K562 (cell line): Measurements from ENCODE around the gene SDE2. TPM values are rescaled to one million over a fixed set of nuclear protein-coding genes. Genes with fewer than 3 reads are reported as not detected.

ENCODE experiments used
- ATAC-seq: fragments of 200-7000 bp; cut with Tn5 transposase; 3 replicates; pipeline ENCODE4 v1.9.1; 2020; ENCODE audit warnings: moderate library complexity
- BruUV-seq: library from RNA; stranded (reverse); fragments of 400-500 nt; replicated peaks from 2 replicates; lab custom pipeline; 2021; lab: Mats Ljungman, UMichigan
- CTCF ChIA-PET: fragments of 300-600 bp; formaldehyde crosslinking; extraction: SDS; loops from one replicate; lab custom pipeline; 2021; ENCODE audit warnings: low intra/inter-chr PET ratio; lab: Yijun Ruan, JAX
- POLR2A ChIA-PET: fragments of 300-600, 350-650 bp; sonication (Branson Sonifier 250); formaldehyde crosslinking; extraction: SDS; loops from one replicate; lab custom pipeline; 2021; ENCODE audit warnings: antibody characterized with exemption, inconsistent platforms; lab: Yijun Ruan, JAX
- DNase-seq, 4 experiments: peaks; one replicate each; pipeline versions ENCODE4 v3.0.0 to v3.0.0-alpha.2; 2011 to 2018; ENCODE audit warnings: low spot score in 3 of 4, mixed read lengths in 3 of 4; ENCODE audit errors: extremely low read depth in 1 of 4
- FAIRE-seq: peaks from 2 replicates; lab custom pipeline; 2011; peaks lifted over from hg19 to GRCh38; lab: Jason Lieb, UNC
- H2AFZ ChIP-seq: 2 replicates; pipeline ENCODE4 v1.6.0; 2011; ENCODE audit warnings: low read depth, low read length, control low read depth, inconsistent platforms
- H3K27ac ChIP-seq: fragments of 200-600 bp; 3 replicates; pipeline ENCODE4 v1.8.0; 2011; ENCODE audit warnings: low read depth, mild to moderate bottlenecking, control low read depth, inconsistent platforms, low read length, moderate library complexity, mixed read lengths; ENCODE audit errors: extremely low read depth
- H3K27me3 ChIP-seq, 2 experiments: fragments of 300-600 bp in 1 of 2; 2 replicates in 1 of 2; 3 replicates in 1 of 2; pipeline versions ENCODE4 v1.6.0 to v1.8.0; 2011; ENCODE audit warnings: inconsistent platforms in 2 of 2, low read length in 2 of 2, mild to moderate bottlenecking in 1 of 2, mixed read lengths in 1 of 2, moderate library complexity in 1 of 2; ENCODE audit not compliant: control insufficient read depth in 2 of 2, insufficient read depth in 2 of 2
- H3K36me3 ChIP-seq: fragments of 300-600 bp; 3 replicates; pipeline ENCODE4 v1.8.0; 2011; ENCODE audit warnings: mild to moderate bottlenecking, low read length, inconsistent platforms; ENCODE audit not compliant: control insufficient read depth, insufficient read depth
- H3K4me1 ChIP-seq, 2 experiments: fragments of 200-600 bp in 1 of 2; replicated peaks in 1 of 2; 2 replicates in 1 of 2; 3 replicates in 1 of 2; pipeline versions ENCODE4 v1.5.1 to v1.8.0; 2011; ENCODE audit warnings: inconsistent platforms in 2 of 2, low read length in 2 of 2, mild to moderate bottlenecking in 1 of 2, mixed read lengths in 1 of 2, moderate library complexity in 1 of 2; ENCODE audit not compliant: control insufficient read depth in 2 of 2, insufficient read depth in 2 of 2
- H3K4me2 ChIP-seq: 2 replicates; pipeline ENCODE4 v1.6.1; 2011; ENCODE audit warnings: low read length, control low read depth, inconsistent platforms, mixed read lengths; ENCODE audit not compliant: insufficient read depth
- H3K4me3 ChIP-seq: fragments of 200-600 bp; sonication (generic), shearing (Covaris generic); 2 replicates; pipeline ENCODE4 v1.5.1; 2016; ENCODE audit warnings: control low read depth, inconsistent platforms
- H3K79me2 ChIP-seq: fragments of 200-600 bp; 3 replicates; pipeline ENCODE4 v1.8.0; 2011; ENCODE audit warnings: low read length, inconsistent platforms; ENCODE audit not compliant: control insufficient read depth, insufficient read depth
- H3K9ac ChIP-seq, 2 experiments: 2 replicates each; pipeline versions ENCODE4 v1.6.0 to v1.6.1; 2011; ENCODE audit warnings: low read depth in 2 of 2, low read length in 2 of 2, control low read depth in 1 of 2, inconsistent platforms in 1 of 2, mild to moderate bottlenecking in 1 of 2, mixed read lengths in 1 of 2; ENCODE audit not compliant: insufficient read depth in 1 of 2
- H3K9me1 ChIP-seq: one replicate; pipeline ENCODE4 v1.6.0; 2011; ENCODE audit warnings: inconsistent platforms, mild to moderate bottlenecking, low read length, moderate library complexity; ENCODE audit not compliant: control insufficient read depth, insufficient read depth
- H3K9me3 ChIP-seq: replicated peaks from 2 replicates; pipeline ENCODE4 v1.5.1; 2011; ENCODE audit warnings: low read depth, low read length, inconsistent platforms; ENCODE audit not compliant: control insufficient read depth, insufficient read depth
- H4K20me1 ChIP-seq: replicated peaks from 2 replicates; pipeline ENCODE4 v1.6.1; 2011; ENCODE audit warnings: low read length, inconsistent platforms, mixed read lengths; ENCODE audit not compliant: control insufficient read depth, insufficient read depth
- CTCFL ChIP-seq: IDR thresholded peaks from 2 replicates; pipeline ENCODE4 v1.6.1; 2011; ENCODE audit warnings: borderline replicate concordance, low read depth, mild to moderate bottlenecking, moderate library complexity, low read length; ENCODE audit not compliant: insufficient read depth, poor library complexity, severe bottlenecking
- ETV1 ChIP-seq: fragments of 450-650 bp; conservative IDR thresholded peaks from 2 replicates; pipeline ENCODE4 v1.6.1; 2016; ENCODE audit warnings: missing genetic modification characterization, control low read depth, low read depth, missing compliant biosample characterization
- HMGXB4 ChIP-seq: sonication (generic); formaldehyde crosslinking; IDR thresholded peaks from 2 replicates; pipeline ENCODE4 v1.8.1; 2023; ENCODE audit warnings: mild to moderate bottlenecking, missing genetic modification reagents
- KDM1A ChIP-seq, 2 experiments: fragments of 450-650 bp; IDR thresholded peaks; 2 replicates each; pipeline ENCODE4 v1.6.1; 2016; ENCODE audit warnings: mild to moderate bottlenecking in 2 of 2
- KLF16 ChIP-seq: IDR thresholded peaks from 2 replicates; pipeline ENCODE4 v1.6.1; 2016; ENCODE audit warnings: antibody characterized with exemption
- NCOR1 ChIP-seq: fragments of 450-650 bp; IDR thresholded peaks from 2 replicates; pipeline ENCODE4 v1.6.1; 2016; ENCODE audit warnings: mild to moderate bottlenecking, moderate library complexity
- POLR2A ChIP-seq: fragments of 450-650 bp; conservative IDR thresholded peaks from 2 replicates; pipeline ENCODE4 v1.6.1; 2016
- POLR2AphosphoS5 ChIP-seq: IDR thresholded peaks from 2 replicates; pipeline ENCODE4 v1.6.1; 2011; ENCODE audit warnings: mild to moderate bottlenecking, low read depth, low read length, moderate library complexity; ENCODE audit not compliant: control insufficient read depth, insufficient read depth
- POLR2B ChIP-seq: fragments of 450-650 bp; IDR thresholded peaks from 2 replicates; pipeline ENCODE4 v1.6.1; 2018; ENCODE audit warnings: low read depth; ENCODE audit not compliant: partially characterized antibody
- POLR2G ChIP-seq: fragments of 200-400 bp; formaldehyde crosslinking; IDR thresholded peaks from 2 replicates; pipeline ENCODE4 v1.6.1; 2017; ENCODE audit warnings: low read depth, mild to moderate bottlenecking, antibody characterized with exemption, low read length, moderate library complexity
- PPARD ChIP-seq: fragments of 250-450 bp; sonication (Bioruptor Pico); IDR thresholded peaks from 2 replicates; pipeline ENCODE4 v1.8.0; 2022; ENCODE audit warnings: inconsistent platforms, mild to moderate bottlenecking, moderate library complexity
- RBFOX2 ChIP-seq: fragments of 200-400 bp; formaldehyde crosslinking; IDR thresholded peaks from 2 replicates; pipeline ENCODE4 v1.6.1; 2017; ENCODE audit warnings: low read depth, mild to moderate bottlenecking, low read length, moderate library complexity
- RBM15 ChIP-seq: fragments of 200-400 bp; formaldehyde crosslinking; IDR thresholded peaks from 2 replicates; pipeline ENCODE4 v1.6.1; 2018; ENCODE audit warnings: mild to moderate bottlenecking, low read length, moderate library complexity; ENCODE audit not compliant: insufficient read depth
- SIX5 ChIP-seq, 2 experiments: IDR thresholded peaks; 2 replicates each; pipeline ENCODE4 v1.6.1; 2011; ENCODE audit warnings: low read length in 2 of 2, borderline replicate concordance in 1 of 2, low read depth in 1 of 2, mild to moderate bottlenecking in 1 of 2, moderate library complexity in 1 of 2; ENCODE audit not compliant: insufficient read depth in 1 of 2
- SMAD1 ChIP-seq: fragments of 150-350 bp; IDR thresholded peaks from 2 replicates; pipeline ENCODE4 v1.6.1; 2014; ENCODE audit warnings: low read length, low read depth; ENCODE audit not compliant: partially characterized antibody
- SNRNP70 ChIP-seq: fragments of 200-400 bp; formaldehyde crosslinking; optimal IDR thresholded peaks from 2 replicates; pipeline ENCODE3; 2017; ENCODE audit warnings: low read depth, low read length
- TBL1XR1 ChIP-seq, 2 experiments: IDR thresholded peaks; 2 replicates each; pipeline ENCODE4 v1.6.1; 2012; ENCODE audit warnings: improper control_type of control experiment in 2 of 2, low read length in 2 of 2, mild to moderate bottlenecking in 1 of 2
- ZC3H4 ChIP-seq: sonication (generic); formaldehyde crosslinking; IDR thresholded peaks from 2 replicates; pipeline ENCODE4 v1.9.0; 2021; ENCODE audit warnings: missing genetic modification reagents, borderline replicate concordance
- ZNF239 ChIP-seq: fragments of 250-450 bp; sonication (Bioruptor Pico); IDR thresholded peaks from 2 replicates; pipeline ENCODE4 v1.4.0; 2020; ENCODE audit warnings: mild to moderate bottlenecking
- ZNF431 ChIP-seq: sonication (generic); formaldehyde crosslinking; IDR thresholded peaks from 2 replicates; pipeline ENCODE4 v1.8.0; 2022; ENCODE audit warnings: mild to moderate bottlenecking, missing genetic modification reagents
- ZNF586 ChIP-seq: fragments of 450-650 bp; formaldehyde crosslinking; conservative IDR thresholded peaks from 2 replicates; pipeline ENCODE4 v1.4.0; 2020; ENCODE audit warnings: mild to moderate bottlenecking, moderate library complexity
- WGBS: fragments of 100-300 bp; shearing (Covaris generic); methylation state at CpG from one replicate; pipeline ENCODE4 v1.1.6; 2016; ENCODE audit warnings: low coverage, mixed read lengths; ENCODE audit not compliant: insufficient coverage; ENCODE audit errors: missing lambda C conversion rate; 5-methylcytosine and 5-hydroxymethylcytosine counted together
- in situ Hi-C: fragments of 300-500 bp; cut with MboI; formaldehyde crosslinking; loops from 4 replicates; pipeline ENCODE4 v1.15.0; 2018; ENCODE audit warnings: inconsistent platforms, mixed read lengths
- intact Hi-C: fragments of 100-400 bp; cut with micrococcal nuclease; formaldehyde crosslinking; loops from 2 replicates; pipeline ENCODE4 v1.14.2; 2022
- polyA plus RNA-seq, 8 experiments: library from polyadenylated mRNA; depleted of rRNA in 4 of 8; stranded (reverse) in 5 of 8; unstranded in 3 of 8; fragments of >200 nt; fragmentation: Nextera tagmentation in 2 of 8; fragmentation: Illumina TruSeq in 1 of 8; extraction: Ambion mirVana in 2 of 8; extraction: Trizol in 1 of 8; gene quantifications; 2 replicates each; pipeline versions ENCODE4 v1.2.1 to v1.2.3, GENCODE V29; 2011 to 2014; ENCODE audit warnings: inconsistent platforms in 1 of 8, missing spikeins in 1 of 8
- total RNA-seq, 7 experiments: library from RNA; depleted of rRNA in 6 of 7; stranded (reverse); fragments of >200 nt in 6 of 7; fragmentation: Illumina TruSeq in 2 of 7; extraction: Trizol in 2 of 7; gene quantifications; 2 replicates each; pipeline versions ENCODE4 v1.2.1 to v1.2.3, GENCODE V29; 2011 to 2021; ENCODE audit warnings: low replicate concordance in 1 of 7

The SDE2 gene
- total and polyA plus RNA-seq, 9 of the 15 experiments (the other 6 are each of a cell fraction or from before 2014, with no cell fraction given) = 14.3 to 62.3 (median 46.0) TPM

GRCh38 chr1:225974454-225974853 lies 24.7 kb downstream of the SDE2 start:
- peaks cover 19% of the 10 kb centered on the region for H3K36me3 ChIP-seq
- WGBS = 71% methylated on average over 10 of the region's 10 CpGs
- H3K27ac ChIP-seq = no peak overlapping the region
- H3K4me3 ChIP-seq = no peak overlapping the region
- no peaks in the 10 kb centered on the region for H3K9me1 ChIP-seq
- no peaks in the 10 kb centered on the region for H4K20me1 ChIP-seq
- intact Hi-C loops (loop anchor here (10.0 kb wide), 2 partner anchors 130 to 320 kb away; partner anchors contain the start of gene ENAH), in situ Hi-C loops (no loop called here)
- BruUV-seq = no TSS peak
- POLR2A ChIA-PET = interaction anchor here (0.7 to 2.4 kb wide), 7 partner anchors 10 to 490 kb away, joined by 3 to 7 read pairs (median 3); partner anchors contain the start of genes SRP9 and TMEM63A
- H3K4me1 ChIP-seq = peaks cover 7 to 16% of the 10 kb centered on the region in 2 experiments; a peak in 4 of 5 replicates
- DNase-seq (peak in 1 of 4 experiments; percentile 24), ATAC-seq (no peak), FAIRE-seq (no peak)
- H3K4me2 ChIP-seq = no peak overlapping the region
- no peaks in the 10 kb centered on the region for H3K9me3 ChIP-seq
- CTCF ChIA-PET = interaction anchor here (6.7 kb wide), 1 partner anchor 499 kb away, joined by 133 read pairs; no protein-coding TSS in a partner anchor
- peak overlapping the region in 1 of 2 experiments; percentile 63; a peak in 2 of 4 replicates for H3K9ac ChIP-seq
- no peak overlapping the region for H2AFZ ChIP-seq
- no peaks in the 10 kb centered on the region for H3K79me2 ChIP-seq
- H3K27me3 ChIP-seq = no peaks in the 10 kb centered on the region
- peak; percentile 28 for TF ChIP-seq SNRNP70
- TF ChIP-seq POLR2B = peak; percentile 31
- TF ChIP-seq SMAD1 = no peak
- no peak for TF ChIP-seq ZNF239 (CRISPR knock-in tag)
- TF ChIP-seq RBM15 = no peak
- no peak for TF ChIP-seq ZC3H4 (CRISPR knock-in tag)
- TF ChIP-seq RBFOX2 = peak; percentile 20; the same call in 1 of the 2 replicates
- TF ChIP-seq POLR2AphosphoS5 = 0 out of 2 replicates have a peak, but pooled peaks have one; percentile 22
- no peak for TF ChIP-seq NCOR1
- no peak for TF ChIP-seq KDM1A (IDR thresholded peaks at IDR 0.05)
- TF ChIP-seq ETV1 (tag) = no peak
- TF ChIP-seq POLR2G = peak; percentile 53
- TF ChIP-seq POLR2A = peak; percentile 43; the same call in 1 of the 2 replicates
- TF ChIP-seq PPARD (CRISPR knock-in tag) = no peak
- TF ChIP-seq SIX5 (IDR thresholded peaks at IDR 0.05; ENCODE audit: borderline replicate concordance in 1 of 2, insufficient read depth in 1 of 2, low read depth in 1 of 2, low read length in 2 of 2) = no peak
- no peak for TF ChIP-seq ZNF586 (CRISPR knock-in tag)
- no peak for TF ChIP-seq CTCFL
- no peak for TF ChIP-seq ZNF431 (CRISPR knock-in tag)
- TF ChIP-seq KLF16 = no peak
- no peak for TF ChIP-seq TBL1XR1 (IDR thresholded peaks at IDR 0.05; ENCODE audit: low read length in 2 of 2)
- TF ChIP-seq HMGXB4 (CRISPR knock-in tag) = no peak
